Large intestine (tissue), 3 donors: ENCODE data around the gene CCN2. TPM values are rescaled to one million over a fixed set of nuclear protein-coding genes. Genes with fewer than 3 reads are reported as not detected.
"Not testable (repeated sequence)": the region's sequence is repeated elsewhere in the genome, so short reads cannot be mapped to it uniquely, and the experiment has no call there.

Source experiments
- DNase-seq, 2 donors: peaks; one replicate each; pipeline versions ENCODE4 v3.0.0 to v3.0.0-alpha.2; 2013
- H3K27ac ChIP-seq: one replicate; pipeline ENCODE4 v1.5.1; 2013; ENCODE audit warnings: low read length
- H3K27me3 ChIP-seq: 2 replicates; pipeline ENCODE4 v1.6.1; 2013; ENCODE audit warnings: low read length; ENCODE audit not compliant: control insufficient read depth, insufficient read depth
- H3K36me3 ChIP-seq: 2 replicates; pipeline ENCODE4 v1.6.1; 2013; ENCODE audit warnings: low read length; ENCODE audit not compliant: control insufficient read depth, insufficient read depth
- H3K4me1 ChIP-seq: one replicate; pipeline ENCODE4 v1.6.1; 2013; ENCODE audit warnings: low read length; ENCODE audit not compliant: control insufficient read depth, insufficient read depth
- H3K4me3 ChIP-seq: one replicate; pipeline ENCODE4 v1.5.1; 2013; ENCODE audit warnings: low read length
- H3K9me3 ChIP-seq: one replicate; pipeline ENCODE4 v1.6.1; 2013; ENCODE audit warnings: mild to moderate bottlenecking, low read depth, low read length, moderate library complexity; ENCODE audit not compliant: control insufficient read depth
- WGBS: methylation state at CpG from one replicate; pipeline ENCODE4 v1.1.5; 2013; ENCODE audit warnings: low lambda C conversion rate; ENCODE audit not compliant: insufficient coverage; 5-methylcytosine and 5-hydroxymethylcytosine counted together
- polyA plus RNA-seq: library from polyadenylated mRNA; unstranded; fragments of 120-200 nt; gene quantifications from one replicate; pipeline ENCODE4 v1.2.1, GENCODE V29; 2013

CCN2 gene
- polyA plus RNA-seq, 1 donor: 102 TPM

- WGBS: no CpG with 5 or more reads among the region's 9 CpGs
- Histone ChIP-seq H3K27me3 (no peaks in the 10 kb centered on the region), H3K9me3 (no peaks in the 10 kb centered on the region), H3K4me3 (no peak overlapping the region), H3K4me1 (no peaks in the 10 kb centered on the region), H3K27ac (no peak overlapping the region), H3K36me3 (no peaks in the 10 kb centered on the region)
- no peak for DNase-seq
These were observed 32.4 kb downstream of the CCN2 start for GRCh38 chr6:131918650-131919355.

DNA sequence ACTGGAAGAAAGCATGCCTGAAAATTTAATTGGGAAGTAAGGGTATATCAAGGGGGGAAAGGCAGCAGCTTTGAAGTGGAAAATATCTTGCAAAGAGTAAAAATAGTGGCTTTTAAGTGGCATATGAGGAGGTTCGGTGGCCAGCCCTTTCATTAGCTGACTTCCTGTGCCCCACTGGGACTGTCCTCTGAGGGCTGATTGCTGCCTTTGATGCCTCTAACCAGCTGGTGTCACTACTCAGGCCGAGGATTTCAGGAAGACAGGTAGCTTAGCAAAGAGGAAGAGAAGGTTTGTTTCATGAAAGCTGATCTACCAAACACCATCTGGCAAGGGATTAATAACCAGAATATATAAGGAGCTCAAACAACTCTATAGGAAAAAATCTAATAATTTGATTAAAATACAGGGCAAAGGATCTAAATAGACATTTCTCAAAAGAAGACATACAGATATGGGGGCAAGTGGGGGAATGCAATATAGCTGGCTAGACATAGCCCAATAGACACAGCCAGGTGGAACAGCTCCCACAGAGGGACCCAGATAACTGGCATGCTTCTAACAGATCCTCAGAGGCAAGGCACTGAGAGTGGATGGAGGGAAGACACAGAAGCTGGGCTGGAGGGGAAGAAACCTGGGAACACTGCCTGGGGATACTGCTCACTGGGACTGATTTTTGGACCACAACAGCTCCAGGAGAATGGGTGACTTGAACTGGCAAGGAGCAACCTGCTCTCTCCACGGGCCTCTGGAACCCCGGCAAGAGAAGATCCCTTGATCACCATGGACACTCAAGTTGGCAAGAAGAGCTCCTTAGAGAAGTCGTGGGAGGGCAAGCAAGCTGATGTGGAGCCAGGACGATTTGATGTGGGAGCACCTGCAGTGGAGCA lies 33.2 kb downstream of the CCN2 start:
- Histone ChIP-seq H3K4me1 (no peaks in the 10 kb centered on the region), H3K9me3 (no peaks in the 10 kb centered on the region), H3K4me3 (no peak overlapping the region), H3K27me3 (no peaks in the 10 kb centered on the region), H3K36me3 (no peaks in the 10 kb centered on the region), H3K27ac (no peak overlapping the region)
- DNase-seq: no peak
- no CpG with 5 or more reads among the region's 6 CpGs for WGBS

- no peaks in the 10 kb centered on the region for H3K36me3 ChIP-seq
- no peak overlapping the region for H3K27ac ChIP-seq
- no peak overlapping the region for H3K4me3 ChIP-seq
- H3K27me3 ChIP-seq: no peaks in the 10 kb centered on the region
- WGBS: no CpG with 5 or more reads among the region's 2 CpGs
- DNase-seq: no peak
- H3K9me3 ChIP-seq: no peaks in the 10 kb centered on the region
- no peaks in the 10 kb centered on the region for H3K4me1 ChIP-seq
These were observed 33.9 kb downstream of the CCN2 start for GRCh38 chr6:131917318-131917717.

DNA sequence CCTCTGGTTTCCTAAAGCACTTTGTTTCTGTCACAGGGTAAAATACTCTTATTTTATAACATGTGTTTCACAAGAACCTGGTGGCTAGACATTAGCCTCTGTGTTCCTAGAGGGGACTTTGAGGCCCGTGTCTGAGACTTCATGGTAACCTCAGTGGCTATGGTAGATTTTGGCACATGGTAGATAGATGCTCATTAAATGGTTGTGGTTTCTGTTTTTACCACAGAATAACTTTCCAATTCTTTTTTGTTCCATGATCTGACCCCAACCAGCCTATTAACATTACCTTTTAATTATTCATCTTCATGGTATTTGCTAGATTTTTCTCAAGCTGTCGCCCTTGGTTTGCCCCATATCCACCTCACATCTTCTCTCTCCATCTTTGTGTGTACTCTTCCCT lies 34.3 kb downstream of the CCN2 start:
- Histone ChIP-seq H3K36me3 (no peaks in the 10 kb centered on the region), H3K27me3 (no peaks in the 10 kb centered on the region), H3K9me3 (no peaks in the 10 kb centered on the region), H3K4me1 (no peaks in the 10 kb centered on the region), H3K4me3 (no peak overlapping the region), H3K27ac (no peak overlapping the region)
- 100% methylated on average over 1 of the region's 2 CpGs for WGBS
- DNase-seq: no peak

DNA sequence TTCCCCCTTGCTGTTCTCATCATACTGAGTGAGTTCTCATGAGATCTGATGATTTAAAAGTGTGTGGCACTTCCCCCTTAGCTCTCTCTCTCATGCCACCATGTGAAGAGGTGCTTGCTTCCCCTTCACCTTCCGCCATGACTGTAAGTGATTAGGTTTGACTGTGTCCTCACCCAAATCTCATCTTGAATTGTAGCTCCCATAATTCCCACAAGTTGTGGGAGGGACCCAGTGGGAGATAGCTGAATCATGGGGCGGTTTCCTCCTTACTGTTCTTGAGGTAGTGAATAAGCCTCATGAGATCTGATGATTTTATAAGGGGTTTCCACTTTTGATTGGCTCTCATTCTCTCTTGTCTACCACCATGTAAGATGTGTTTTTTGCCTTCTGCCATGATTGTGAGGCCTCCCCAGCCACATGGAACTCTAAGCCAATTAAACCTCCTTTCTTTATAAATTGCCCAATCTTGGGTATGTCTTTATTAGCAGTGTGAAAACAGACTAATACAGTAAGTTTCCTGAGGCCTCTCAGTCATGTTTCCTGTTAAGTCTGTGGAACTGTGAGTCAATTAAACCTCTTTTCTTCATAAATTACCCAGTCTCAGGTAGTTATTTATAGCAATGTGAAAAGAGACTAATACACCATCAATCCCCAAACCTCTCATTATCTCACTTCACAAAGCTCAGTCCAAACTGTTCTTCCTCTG lies 34.9 kb downstream of the CCN2 start:
- not testable (repeated sequence) for H3K36me3 ChIP-seq, H3K4me1 ChIP-seq, DNase-seq, H3K9me3 ChIP-seq, H3K27ac ChIP-seq, H3K27me3 ChIP-seq, H3K4me3 ChIP-seq
- no CpG with 5 or more reads among the region's 2 CpGs for WGBS

DNA sequence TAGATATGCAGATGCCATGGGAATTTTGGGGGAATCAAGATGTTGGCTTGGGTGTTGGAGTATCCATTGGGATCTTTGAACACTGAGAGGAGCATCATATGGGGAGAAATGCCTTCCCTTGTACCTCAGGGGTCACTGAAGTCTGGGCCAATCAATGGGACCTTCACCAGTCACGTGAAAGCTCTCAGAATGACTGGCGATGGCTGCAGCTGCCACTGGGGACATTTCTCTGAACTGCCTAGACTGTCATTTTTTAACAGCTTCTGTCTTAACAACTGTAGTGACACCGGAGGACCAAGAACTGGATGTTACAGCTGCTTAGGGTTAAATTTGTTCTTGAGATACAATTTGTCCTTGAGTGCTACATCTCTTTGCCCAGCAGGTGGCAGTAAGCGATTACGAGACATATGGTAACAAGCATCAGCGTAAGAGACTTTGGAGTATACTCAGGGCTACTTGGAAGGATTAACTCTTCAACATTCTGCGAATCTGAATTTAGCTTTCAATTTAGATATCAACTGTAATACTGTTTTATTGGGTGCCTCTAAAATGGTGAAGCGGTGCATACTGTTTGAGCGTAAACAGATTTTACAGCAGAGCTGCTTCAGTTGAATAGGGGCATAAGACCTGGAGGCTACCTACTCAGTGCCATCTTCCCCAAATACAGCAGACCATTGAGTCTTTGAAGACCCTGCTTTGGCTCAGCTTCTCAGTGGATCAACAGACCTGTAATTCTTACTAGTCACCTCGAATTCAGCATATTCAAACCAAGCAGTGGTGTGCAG lies 36.0 kb downstream of the CCN2 start:
- H3K27me3 ChIP-seq: no peaks in the 10 kb centered on the region
- H3K4me3 ChIP-seq: no peak overlapping the region
- WGBS: no CpG with 5 or more reads among the region's 10 CpGs
- peak; percentile 60 to 61 for DNase-seq
- H3K27ac ChIP-seq: no peak overlapping the region
- H3K4me1 ChIP-seq: no peaks in the 10 kb centered on the region
- H3K36me3 ChIP-seq: no peaks in the 10 kb centered on the region
- H3K9me3 ChIP-seq: no peaks in the 10 kb centered on the region

GRCh38 chr6:131914234-131914633 lies 36.9 kb downstream of the CCN2 start:
- DNase-seq: no peak
- Histone ChIP-seq H3K9me3 (no peaks in the 10 kb centered on the region), H3K36me3 (no peaks in the 10 kb centered on the region), H3K4me3 (no peak overlapping the region), H3K27ac (no peak overlapping the region), H3K4me1 (no peaks in the 10 kb centered on the region), H3K27me3 (no peaks in the 10 kb centered on the region)
- WGBS: no CpG with 5 or more reads among the region's 1 CpG

- Histone ChIP-seq H3K27me3 (no peaks in the 10 kb centered on the region), H3K4me3 (no peak overlapping the region), H3K27ac (no peak overlapping the region), H3K4me1 (no peaks in the 10 kb centered on the region), H3K36me3 (no peaks in the 10 kb centered on the region), H3K9me3 (no peaks in the 10 kb centered on the region)
- no peak for DNase-seq
- 86% methylated on average over 2 of the region's 3 CpGs for WGBS
These were observed 39.2 kb downstream of the CCN2 start for GRCh38 chr6:131911951-131912350.

DNA sequence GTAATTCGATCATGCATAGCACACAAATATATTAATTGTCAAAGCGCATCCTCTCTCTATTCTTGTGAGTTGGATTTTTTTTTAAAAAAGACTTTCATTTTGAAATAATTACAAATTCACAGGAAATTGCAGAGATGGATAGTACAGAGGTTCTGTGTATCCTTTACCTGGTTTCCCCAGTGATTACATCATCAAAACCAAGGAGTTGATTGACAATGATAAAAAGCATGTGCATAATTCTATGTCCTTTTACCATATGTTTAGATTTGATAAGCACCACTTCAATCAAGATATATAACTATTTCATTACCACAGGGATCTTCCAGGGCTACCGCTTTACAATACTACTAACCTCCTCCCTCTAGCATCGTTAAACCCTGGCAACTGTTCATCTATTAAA lies 40.2 kb downstream of the CCN2 start:
- no peaks in the 10 kb centered on the region for H3K27me3 ChIP-seq
- no peak overlapping the region for H3K4me3 ChIP-seq
- H3K36me3 ChIP-seq: no peaks in the 10 kb centered on the region
- 100% methylated on average over 2 of the region's 4 CpGs for whole genome bisulfite sequencing
- no peaks in the 10 kb centered on the region for H3K9me3 ChIP-seq
- no peaks in the 10 kb centered on the region for H3K4me1 ChIP-seq
- H3K27ac ChIP-seq: no peak overlapping the region
- DNase-seq: no peak

DNA sequence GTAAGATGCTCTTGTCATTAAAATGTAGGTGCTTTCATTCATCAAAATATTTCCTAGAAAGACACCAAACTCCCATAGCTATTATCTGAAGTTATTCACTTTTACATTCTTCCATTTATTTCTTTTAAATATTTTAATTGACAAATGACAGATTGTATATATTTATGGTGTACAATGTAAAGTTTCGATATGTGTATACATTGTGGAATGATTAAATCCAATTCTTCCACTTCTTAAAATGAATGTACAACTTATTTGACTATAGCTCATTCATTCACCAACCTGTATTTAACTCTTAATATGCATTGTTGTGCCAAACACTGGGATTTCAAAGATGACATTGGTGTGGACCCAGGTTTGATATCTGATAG lies 41.0 kb downstream of the CCN2 start:
- Histone ChIP-seq H3K4me3 (no peak overlapping the region), H3K4me1 (no peaks in the 10 kb centered on the region), H3K27me3 (no peaks in the 10 kb centered on the region), H3K36me3 (no peaks in the 10 kb centered on the region), H3K27ac (no peak overlapping the region), H3K9me3 (no peaks in the 10 kb centered on the region)
- WGBS: no CpG with 5 or more reads among the region's 1 CpG
- no peak for DNase-seq
